NT2/D1 (cell line): ENCODE results near the gene CTCF.

Experiments
- SUZ12 ChIP-seq: IDR thresholded peaks from 2 replicates; pipeline ENCODE4 v1.6.1; 2011; ENCODE audit not compliant: insufficient read length, insufficient read depth; ENCODE audit errors: extremely low read depth
- YY1 ChIP-seq: IDR thresholded peaks from 2 replicates; pipeline ENCODE4 v1.6.1; 2011; ENCODE audit not compliant: insufficient read length, insufficient read depth

GRCh38 chr16:67676939-67677338 is 114.6 kb downstream of the CTCF start:
- no peak for TF ChIP-seq SUZ12
- TF ChIP-seq YY1 = no peak
